NCI-H510A (cell line): ENCODE results near the gene MRPL27.
"Not testable (repeated sequence)": the region's sequence is repeated elsewhere in the genome, so short reads cannot be mapped to it uniquely, and the experiment has no call there.

Experiments used
- DNase-seq: peaks from one replicate; lab custom pipeline; 2025; lab: John Stamatoyannopoulos, UW

MRPL27 gene

DNA sequence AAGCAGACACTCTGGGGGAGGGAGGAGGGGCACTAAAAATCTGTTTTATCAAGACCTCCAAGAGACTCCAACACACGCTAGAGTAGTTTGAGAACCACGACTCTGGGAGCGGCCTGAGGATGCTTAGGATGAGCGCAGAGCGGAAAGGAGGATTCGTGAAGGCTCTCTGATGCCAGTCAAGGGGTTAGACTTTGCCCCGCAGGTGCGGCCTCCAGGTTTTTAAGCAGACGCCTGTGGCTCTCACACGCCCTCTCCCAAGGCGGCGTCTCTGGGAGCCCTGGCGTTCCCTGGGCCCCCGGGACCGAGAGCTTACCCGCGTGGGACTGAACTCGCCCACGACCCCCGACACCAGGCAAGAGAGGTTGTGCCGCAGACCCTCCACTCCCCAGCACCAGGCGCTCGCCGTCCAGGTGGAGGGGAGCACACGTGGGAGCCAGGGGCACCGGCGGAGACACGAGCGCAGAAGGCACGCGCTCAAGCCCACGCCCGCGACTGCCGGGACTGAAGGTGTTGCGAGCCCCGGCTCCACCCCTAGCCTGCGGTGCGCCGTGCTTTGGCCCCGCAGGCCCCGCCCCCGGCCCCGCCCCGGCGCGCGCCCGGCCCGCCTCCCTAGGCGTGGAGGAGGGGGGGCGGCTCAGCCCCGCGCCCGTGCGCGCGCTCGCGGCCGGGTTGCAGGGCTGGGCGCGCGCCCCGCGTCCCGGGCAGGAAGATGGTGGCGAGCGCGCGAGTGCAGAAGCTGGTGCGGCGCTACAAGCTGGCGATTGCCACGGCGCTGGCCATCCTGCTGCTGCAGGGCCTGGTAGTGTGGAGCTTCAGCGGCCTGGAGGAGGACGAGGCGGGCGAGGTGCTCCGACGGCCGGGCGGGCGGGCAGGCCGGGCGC lies 27.3 kb downstream of the MRPL27 start, which contains the start of gene XYLT2:
TSS of gene XYLT2 (plus strand) at position 695 of the 881 bp plus-strand sequence. CDS start at position 710, 15 bp downstream.
- DNase-seq, result peak; percentile 93

DNA sequence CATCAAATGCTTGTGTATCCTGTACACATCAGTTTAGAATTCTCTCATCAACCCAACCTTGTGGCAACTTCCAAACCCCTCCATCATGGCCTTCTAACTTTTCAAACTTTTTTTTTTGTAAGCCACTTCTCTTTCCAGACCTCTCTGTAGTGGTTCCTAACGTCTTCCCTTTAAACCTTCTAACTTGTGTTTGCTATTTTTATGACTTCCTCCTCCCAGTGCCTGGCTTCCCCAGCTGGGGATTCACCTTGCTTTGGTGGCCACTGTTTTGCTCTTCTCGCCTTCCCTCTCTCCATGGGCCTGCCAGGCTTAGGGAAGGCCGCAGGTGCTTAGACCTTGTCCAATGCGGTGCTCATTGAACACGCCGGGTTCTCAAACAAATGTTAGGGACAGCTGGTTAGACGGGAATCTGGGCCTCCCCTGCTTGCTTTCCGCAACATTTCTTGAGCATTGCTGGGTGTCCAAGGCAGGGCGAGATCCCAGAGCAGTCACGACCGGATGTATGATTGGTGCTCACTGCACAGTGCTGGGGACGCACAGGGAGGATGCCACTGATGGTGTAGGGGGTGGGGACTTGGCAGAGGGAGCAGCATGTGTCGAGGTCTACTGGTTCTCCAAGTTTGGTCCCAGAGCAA lies 28.1 kb downstream of the MRPL27 start:
- peak; percentile 85 for DNase-seq

DNA sequence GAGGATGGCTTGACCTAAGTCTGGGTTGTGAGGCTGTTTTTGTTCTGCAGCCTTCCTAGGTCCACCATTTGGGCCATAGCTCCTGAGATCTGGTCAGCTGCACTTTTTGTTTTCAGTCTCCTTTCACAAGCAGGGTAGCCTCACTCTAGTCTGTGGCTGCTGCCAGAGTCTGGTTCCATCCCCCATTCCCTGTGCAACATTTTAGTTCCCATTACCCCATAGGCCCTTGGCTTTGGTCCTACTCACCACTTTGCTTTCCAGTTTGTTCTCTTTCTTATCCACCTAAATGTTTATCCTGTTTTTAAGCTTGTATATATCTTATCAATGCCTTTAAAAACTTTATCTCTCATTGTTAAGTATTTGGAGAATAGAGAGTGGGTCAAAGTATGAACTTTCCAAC lies 33.6 kb downstream of the MRPL27 start:
- DNase-seq, result no peak

DNA sequence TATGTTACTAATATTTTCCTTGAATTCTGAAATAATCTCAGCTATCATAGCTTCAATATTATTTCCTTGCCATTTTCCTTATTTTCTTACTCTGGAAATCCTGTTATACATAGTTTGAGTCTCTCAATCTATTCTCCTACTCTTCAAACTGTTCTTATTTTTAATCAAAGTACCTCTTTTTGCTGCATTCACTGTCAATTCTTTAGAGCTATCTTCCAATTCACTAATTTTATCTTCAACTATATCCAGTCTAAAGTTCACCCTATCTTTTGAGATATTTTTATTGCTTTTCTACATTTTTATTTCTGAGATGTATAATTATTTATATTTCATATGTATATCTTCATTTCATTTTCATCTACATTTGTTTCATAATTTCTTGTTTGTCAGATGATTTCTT lies 34.3 kb downstream of the MRPL27 start:
- no peak for DNase-seq

DNA sequence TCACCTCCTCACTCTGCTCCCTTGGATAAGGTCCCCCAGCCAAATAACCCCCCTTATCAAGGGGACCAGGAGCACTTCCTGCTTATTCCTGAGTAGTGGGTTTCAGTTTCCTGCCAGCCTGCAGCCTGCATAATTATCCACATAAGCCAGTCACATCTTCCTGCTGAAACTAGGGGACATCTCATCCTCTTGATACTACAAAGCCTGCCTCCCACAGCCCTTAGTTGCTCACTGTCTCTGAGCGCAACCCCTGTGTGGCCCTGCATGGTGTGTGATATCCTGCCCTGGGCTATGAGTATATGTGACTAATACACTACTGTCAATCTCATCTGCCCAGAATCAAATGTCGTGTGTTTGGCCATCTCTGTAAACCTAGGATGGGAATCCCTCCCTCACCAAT lies 35.0 kb downstream of the MRPL27 start:
- DNase-seq, result no peak

DNA sequence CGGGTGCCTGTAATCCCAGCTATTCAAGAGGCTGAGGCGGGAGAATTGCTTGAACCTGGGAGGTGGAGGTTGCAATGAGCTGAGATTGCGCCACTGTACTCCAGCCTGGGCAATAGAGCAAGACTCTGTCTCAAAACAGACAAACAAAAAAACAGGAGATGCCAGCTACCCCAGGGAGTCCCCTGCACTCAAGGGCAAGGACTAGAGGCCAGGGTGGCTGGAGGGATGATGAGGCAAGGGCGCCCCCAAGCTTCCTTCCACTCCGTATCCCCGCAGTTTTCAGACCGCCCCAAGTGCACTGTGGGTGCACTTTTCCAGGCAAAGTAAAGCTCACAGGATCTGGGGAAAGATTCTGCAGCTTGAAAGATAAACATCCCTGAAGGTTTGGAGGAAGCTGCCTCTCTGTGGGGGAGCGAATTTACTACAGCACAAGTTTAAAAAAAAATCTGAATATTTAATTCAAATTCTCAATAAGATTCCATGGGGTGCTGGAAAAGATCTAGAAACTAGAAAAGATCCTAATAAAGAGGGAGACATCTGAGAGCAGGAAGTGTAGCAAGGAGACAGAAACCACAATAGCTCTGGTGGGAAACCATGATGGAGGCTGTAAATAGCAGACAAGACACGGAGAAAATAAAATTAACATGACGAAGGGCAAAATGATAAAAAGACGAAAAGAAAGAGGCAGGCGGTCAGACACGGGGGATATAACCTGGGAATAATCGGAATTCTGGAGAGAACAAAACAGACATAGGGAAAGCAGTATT lies 39.5 kb downstream of the MRPL27 start:
- DNase-seq, result not testable (repeated sequence)

DNA sequence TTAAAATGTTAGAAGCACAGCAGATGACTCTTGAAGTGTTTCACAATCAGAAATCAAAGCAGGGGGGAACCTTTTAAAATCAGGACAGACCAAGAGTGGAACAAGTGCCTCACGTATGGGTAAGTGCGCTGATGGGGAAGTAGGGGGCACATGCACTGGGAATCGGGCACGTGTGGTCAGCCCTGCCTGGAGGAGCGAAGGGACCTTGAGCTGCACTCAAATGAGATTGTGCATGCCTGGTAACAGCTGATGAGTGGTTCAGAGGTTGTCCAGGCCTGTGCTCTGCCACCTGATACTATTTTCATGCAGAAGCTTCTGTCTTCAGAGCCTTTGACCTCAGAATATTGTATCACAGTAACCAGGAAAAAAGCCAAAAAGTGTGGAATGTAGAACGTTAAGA lies 40.8 kb downstream of the MRPL27 start:
- no peak for DNase-seq

DNA sequence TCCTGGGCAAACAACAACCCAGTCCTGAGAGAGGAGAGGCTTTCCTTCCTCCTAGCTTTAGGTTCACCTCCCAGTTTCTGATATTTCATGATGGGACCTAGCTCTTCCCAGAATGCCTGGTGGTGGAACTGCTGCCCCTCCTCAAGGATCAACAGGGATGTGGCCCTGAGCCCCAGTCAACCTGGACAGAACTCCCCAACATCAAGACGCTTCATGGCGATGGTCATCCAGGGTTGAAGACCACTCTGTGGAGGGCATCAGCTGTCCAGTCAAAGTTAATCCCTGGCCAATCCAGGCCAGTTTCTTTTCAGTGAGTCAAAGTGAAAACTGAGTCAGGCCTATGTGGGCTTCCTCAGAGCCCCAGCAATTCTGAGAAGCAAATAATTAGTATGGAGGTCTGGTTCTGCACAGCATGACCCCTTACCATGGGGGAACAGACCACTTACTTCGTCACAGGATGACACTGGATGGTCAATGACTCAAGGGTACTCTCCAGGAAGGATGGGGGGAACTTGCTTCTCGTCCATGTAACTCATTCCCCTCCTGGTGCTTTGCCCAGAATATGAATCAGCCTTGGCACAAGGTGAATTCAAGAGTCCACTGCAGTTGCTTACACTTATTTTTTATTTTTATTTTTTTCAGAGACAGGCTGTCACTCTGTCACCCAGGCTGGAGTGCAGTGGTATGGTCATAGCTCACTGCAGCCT lies 41.7 kb downstream of the MRPL27 start:
- DNase-seq, result no peak

DNA sequence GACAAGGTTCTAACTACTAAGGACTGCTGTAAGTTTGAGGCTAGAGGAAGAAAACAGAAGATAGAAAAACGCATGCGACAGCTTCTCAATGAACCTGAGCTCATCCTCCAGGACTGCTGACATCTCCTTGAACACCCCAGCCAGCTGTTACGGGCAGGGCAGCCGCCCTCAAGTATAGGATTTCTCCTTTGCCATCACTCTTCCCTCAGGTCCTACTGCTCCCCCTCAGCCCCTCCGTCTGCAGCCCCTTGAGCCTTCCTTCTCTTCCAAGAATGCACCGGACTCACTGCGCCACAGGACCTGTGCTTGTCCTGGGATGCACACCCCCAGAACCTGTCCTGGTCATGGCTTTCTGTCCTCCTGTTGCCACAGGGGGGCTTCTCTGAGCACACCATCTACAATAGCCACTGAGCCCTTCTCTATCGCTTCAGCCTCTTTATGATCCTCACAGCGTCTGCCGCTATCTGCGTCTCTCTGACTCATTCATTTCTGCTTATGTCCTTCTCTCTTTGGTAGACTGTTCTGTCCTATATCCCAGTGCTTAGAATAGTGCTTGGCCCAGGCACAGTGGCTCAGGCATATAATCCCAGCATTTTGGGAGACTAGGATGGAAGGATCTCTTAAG lies 42.7 kb downstream of the MRPL27 start:
- DNase-seq, result no peak

DNA sequence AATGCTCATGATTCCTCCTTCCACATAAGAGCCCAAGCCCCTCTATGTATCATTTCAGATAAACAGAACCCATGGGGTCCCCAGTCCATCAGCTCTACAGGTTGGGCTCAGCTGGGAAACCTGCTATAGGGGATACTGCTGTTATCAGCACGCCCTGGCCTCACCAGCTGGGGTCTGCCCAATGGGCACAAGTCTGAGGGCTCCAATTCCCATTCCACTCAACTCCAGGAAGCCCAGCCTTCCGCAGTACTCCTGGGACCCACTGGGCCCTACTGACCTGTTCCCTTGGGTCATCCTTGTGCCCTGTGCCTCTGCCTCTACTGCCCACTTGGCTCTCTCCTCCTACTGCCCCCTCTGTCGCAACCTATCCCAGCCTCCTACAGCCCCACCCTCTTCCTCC lies 43.3 kb downstream of the MRPL27 start:
- DNase-seq, result no peak

DNA sequence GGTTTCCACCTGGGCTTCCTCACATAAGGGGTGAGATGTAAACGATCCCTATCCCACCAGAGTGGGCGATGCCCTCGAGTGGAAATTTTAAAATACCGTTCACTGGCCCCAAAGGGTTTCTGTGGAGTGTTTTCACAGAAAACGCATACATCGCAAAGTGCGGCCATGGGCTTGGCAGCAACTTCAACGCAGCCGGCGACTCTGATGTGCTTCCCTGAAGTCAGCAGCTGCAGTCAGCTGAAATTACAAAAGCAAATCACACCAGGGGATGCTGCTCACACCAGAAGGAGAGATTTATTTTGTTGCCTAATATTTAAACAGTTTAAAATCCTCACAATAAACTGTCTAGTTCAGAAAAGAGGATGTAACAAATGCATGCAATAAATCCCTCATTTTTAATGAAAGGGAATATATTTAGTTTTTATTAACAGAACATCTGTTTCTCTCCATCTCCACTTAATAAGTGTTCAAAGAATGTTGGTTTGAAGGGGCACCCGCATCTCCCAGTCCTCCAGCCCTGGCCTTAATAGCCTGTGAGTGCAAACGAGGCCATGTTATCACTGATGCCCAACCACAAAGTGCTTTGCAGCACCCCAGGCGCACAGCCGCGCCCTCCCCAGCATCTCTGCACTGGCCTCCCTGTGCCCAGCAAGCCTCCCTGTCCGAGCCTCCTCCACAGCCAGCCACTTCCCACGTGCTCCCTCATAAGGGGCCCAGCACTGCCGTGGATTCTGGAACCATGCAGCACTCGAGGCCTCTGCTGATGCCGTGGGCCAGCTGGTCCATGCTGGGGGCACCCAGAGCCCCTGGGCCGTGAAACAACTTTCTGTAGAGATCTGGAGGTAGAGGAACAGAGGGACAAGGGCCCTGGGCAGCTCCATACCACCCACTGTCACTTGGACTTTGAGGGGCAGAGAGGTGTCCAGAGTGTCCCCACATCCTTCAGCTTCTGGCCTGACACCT lies 44.3 kb downstream of the MRPL27 start:
- DNase-seq, result no peak

DNA sequence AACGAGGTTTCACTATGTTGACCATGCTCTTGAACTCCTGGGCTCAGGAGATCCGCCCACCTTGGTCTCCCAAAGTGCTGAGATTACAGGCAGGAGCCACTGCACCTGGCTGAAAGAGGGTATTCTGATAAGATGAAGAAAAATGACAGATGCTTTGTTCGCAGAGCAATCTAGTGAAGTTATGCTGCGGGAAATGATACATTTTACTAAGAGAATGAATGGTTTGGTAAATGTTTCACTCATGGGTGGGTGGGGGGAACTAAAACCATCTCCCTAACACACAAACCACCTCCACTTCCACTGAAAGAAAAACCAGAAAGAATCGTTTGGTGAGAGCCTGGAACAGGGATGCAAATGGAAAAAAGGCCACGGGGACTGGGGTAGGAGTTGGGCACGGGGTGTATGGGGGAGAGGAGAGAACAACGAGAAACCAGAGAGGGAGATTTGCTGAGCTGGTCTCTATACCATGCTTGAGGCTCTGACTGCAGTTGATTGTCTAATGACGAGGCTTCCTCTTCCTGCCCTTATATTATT lies 46.1 kb downstream of the MRPL27 start:
- no peak for DNase-seq

DNA sequence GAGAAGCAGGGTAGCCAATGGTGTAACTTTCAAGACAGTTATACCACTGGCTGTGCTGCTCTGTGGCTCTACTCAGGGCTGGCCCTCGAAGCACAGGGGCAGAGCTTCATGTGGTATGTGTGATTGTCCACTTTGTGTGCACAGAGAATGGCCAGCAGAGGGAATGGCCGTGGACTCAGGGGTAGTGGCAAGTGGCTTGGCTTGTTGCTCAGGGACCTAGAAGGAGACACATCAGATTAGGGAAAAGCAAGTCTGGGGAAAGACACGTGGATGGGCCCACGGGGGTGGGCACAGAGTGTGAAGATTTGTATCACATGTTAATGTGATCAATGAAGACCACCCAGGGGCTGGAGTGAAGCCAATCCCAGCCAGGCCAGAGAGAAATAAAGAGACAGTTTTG lies 47.1 kb downstream of the MRPL27 start:
- no peak for DNase-seq

DNA sequence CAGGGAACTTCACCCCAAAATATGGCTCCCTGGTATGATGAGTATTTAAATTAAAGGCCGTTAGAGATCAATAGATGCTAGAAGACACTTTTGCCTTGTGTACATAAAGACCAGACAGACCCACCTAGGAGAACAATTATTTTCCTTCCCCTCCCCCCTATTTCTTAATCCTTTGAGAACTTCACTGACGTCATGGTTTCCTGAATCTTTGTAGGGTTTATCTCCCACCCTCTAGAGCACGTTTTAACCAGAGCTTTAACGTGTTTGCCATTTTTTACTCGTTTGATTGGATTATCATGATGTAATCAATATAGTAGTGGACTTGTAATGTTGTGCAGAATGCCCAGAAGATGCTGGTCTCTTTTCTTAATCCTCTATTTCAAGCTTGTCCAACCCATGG lies 49.9 kb downstream of the MRPL27 start:
- DNase-seq, result no peak

DNA sequence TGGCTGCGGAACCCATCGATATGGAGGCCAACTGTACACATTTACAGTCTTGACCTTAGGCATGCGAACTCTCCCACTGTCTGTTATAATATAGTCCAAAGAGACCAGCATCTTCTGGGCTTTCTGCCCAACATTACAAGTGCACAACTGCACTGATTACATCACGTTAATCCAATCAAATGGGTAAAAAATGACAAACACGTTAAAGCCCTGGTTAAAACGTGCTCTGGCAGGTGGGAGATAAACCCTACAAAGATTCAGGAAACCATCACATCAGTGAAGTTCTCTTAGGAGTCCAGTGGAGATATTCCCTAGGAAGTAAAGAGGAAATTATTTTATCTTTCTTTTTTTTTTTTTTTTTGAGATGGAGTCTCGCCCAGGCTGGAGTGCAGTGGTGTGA lies 50.7 kb downstream of the MRPL27 start:
- DNase-seq, result no peak

DNA sequence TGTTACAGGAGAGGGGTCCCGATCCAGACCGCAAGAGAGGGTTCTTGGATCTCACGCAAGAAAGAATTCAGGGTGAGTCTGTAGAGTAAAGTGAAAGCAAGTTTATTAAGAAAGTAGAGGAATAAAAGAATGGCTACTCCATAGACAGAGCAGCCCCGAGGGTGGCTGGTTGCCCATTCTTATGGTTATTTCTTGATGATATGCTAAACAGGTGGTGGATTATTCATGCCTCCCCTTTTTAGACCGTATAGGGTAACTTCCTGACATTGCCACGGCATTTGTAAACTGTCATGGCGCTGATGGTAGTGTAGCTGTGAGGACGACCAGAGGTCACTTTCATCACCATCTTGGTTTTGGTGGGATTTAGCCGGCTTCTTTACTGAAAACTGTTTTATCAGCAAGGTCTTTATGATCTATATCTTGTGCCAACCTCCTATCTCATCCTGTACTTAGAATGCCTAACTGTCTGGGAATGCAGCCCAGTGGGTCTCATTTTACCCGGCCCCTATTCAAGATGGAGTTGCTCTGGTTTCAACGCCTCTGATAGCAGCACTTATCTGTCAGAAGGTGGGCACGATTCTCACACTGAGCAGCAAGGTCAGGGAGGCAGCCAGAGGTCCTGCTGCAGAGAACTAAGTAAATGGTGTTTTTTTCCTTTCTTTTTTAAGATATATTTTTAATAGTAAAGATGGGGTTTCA lies 53.5 kb downstream of the MRPL27 start:
- DNase-seq, result no peak

DNA sequence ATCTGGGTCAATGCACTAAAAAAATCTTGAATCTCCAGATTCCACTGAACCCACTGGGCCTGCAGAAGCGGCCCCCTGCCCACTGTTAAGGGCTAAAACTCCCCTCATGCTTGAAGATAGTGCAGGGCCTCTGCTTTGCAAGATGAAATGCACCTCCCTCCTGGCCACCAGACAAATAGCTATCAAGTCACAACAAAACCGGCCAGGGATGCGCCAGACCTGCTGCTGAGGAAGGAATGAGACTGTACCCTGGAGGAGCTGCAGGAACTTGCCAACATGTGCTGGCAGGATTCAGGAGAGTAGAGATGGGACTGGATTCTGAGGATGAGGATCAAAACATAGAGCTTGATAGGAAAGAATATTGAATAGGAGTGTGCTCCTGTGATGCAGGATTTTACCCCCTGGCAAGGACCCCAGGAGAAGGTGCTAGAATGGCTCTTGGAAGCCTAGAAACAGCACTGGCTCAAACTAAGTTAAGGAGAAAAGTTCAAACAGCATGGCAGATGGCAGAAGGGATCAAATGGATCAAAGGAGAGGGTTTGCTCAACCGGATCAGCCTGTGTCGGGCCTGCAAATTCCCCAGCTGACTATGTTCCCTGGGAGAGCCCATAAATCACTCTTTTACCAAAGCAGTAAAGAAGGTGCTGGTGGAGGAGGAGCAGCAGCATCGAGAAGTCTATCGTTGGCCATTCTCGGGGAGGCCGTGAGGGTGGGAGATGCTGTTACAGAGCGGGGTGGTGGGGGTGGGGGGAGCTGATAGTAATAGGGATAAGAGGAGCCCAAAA lies 54.3 kb downstream of the MRPL27 start:
- DNase-seq, result peak; percentile 70
